Measurements from ENCODE around the gene CRYBA2. TPM values are rescaled to one million over a fixed set of nuclear protein-coding genes. Genes with fewer than 3 reads are reported as not detected.

CRYBA2 gene
- total RNA-seq, 1 donor from 2014 or later: not detected

GRCh38 chr2:218959761-218960308, 33.4 kb downstream of the CRYBA2 start:
- Mint-ChIP-seq H3K27me3 (ENCODE audit: insufficient read depth, low read depth) (peaks cover 53% of the 10 kb centered on the region), H3K9me3 (no peaks in the 10 kb centered on the region), H3K27ac (no peak overlapping the region), H3K4me3 (no peak overlapping the region), H3K4me1 (peaks cover 44% of the 10 kb centered on the region), H3K36me3 (peaks cover 2% of the 10 kb centered on the region)
- Histone ChIP-seq H3K79me2 (ENCODE audit: low read depth) (no peaks in the 10 kb centered on the region), H3K4me3 (peak overlapping the region; percentile 64), H3K36me3 (no peaks in the 10 kb centered on the region), H4K20me1 (ENCODE audit: low read depth) (peaks cover 26% of the 10 kb centered on the region), H3K27me3 (peaks cover 82% of the 10 kb centered on the region), H3K9me3 (ENCODE audit: low read depth) (no peaks in the 10 kb centered on the region), H2AFZ (replicated peaks) (peak overlapping the region; percentile 75), H3K4me2 (peak overlapping the region; percentile 92), H3K27ac (no peak overlapping the region), H3K9ac (no peak overlapping the region), H3K4me1 (peaks cover 27% of the 10 kb centered on the region), H3F3A (ENCODE audit: low read depth) (peaks cover 15% of the 10 kb centered on the region)
- DNase-seq (ENCODE audit: low spot score): no peak
- TF ChIP-seq CTCF (IDR thresholded peaks at IDR 0.05): no peak
- TF ChIP-seq EZH2phosphoT487 (IDR thresholded peaks at IDR 0.05): peak; percentile 89
- TF ChIP-seq EZH2 (IDR thresholded peaks at IDR 0.05): peak; percentile 94

GRCh38 chr2:218959141-218959731, 34.0 kb downstream of the CRYBA2 start, which contains the start of gene CDK5R2:
Gene CDK5R2 (plus strand): TSS chr2:218959666. CDS start chr2:218959821, 155 bp downstream.
- no peak within 1 kb of the TSS for H3K27ac Mint-ChIP-seq
- TF ChIP-seq EZH2phosphoT487 (IDR thresholded peaks at IDR 0.05) (no peak), EZH2 (IDR thresholded peaks at IDR 0.05) (no peak), CTCF (IDR thresholded peaks at IDR 0.05) (no peak)

GRCh38 chr2:218958276-218958675, 34.9 kb downstream of the CRYBA2 start:
- peaks cover 94% of the 10 kb centered on the region for H3K27me3 ChIP-seq
- H3K79me2 ChIP-seq (ENCODE audit: low read depth): no peaks in the 10 kb centered on the region
- Mint-ChIP-seq H3K9me3 (no peaks in the 10 kb centered on the region), H3K27me3 (ENCODE audit: insufficient read depth, low read depth) (peaks cover 49% of the 10 kb centered on the region), H3K4me3 (peak overlapping the region; percentile 88), H3K36me3 (peaks cover 2% of the 10 kb centered on the region), H3K27ac (no peak overlapping the region), H3K4me1 (peaks cover 29% of the 10 kb centered on the region)
- no peak overlapping the region for H3K9ac ChIP-seq
- H3K27ac ChIP-seq: no peak overlapping the region
- H4K20me1 ChIP-seq (ENCODE audit: low read depth): peaks cover 26% of the 10 kb centered on the region
- H3K4me2 ChIP-seq: peak overlapping the region; percentile 92
- no peak for DNase-seq (ENCODE audit: low spot score)
- H2AFZ ChIP-seq (replicated peaks): no peak overlapping the region
- H3F3A ChIP-seq (ENCODE audit: low read depth): peaks cover 2% of the 10 kb centered on the region
- H3K36me3 ChIP-seq: no peaks in the 10 kb centered on the region
- H3K4me3 ChIP-seq: peak overlapping the region; percentile 64
- H3K9me3 ChIP-seq (ENCODE audit: low read depth): no peaks in the 10 kb centered on the region
- H3K4me1 ChIP-seq: peaks cover 13% of the 10 kb centered on the region
- no peak for TF ChIP-seq CTCF (IDR thresholded peaks at IDR 0.05)
- TF ChIP-seq EZH2phosphoT487 (IDR thresholded peaks at IDR 0.05): no peak
- no peak for TF ChIP-seq EZH2 (IDR thresholded peaks at IDR 0.05)

More at GRCh38 chr2:218959141-218959731, 34.0 kb downstream of the CRYBA2 start, which contains the start of gene CDK5R2:
- Histone ChIP-seq H3K4me1 (peaks cover 22% of the 10 kb centered on the region), H3K27ac (no peak within 1 kb of the TSS), H2AFZ (replicated peaks) (peak within 1 kb of the TSS; percentile 96), H3K9me3 (ENCODE audit: low read depth) (no peaks in the 10 kb centered on the region), H3K79me2 (ENCODE audit: low read depth) (no peaks in the 10 kb centered on the region), H3K9ac (no peak within 1 kb of the TSS), H3K4me2 (peak within 1 kb of the TSS; percentile 92), H3F3A (ENCODE audit: low read depth) (peaks cover 12% of the 10 kb centered on the region), H4K20me1 (ENCODE audit: low read depth) (peaks cover 26% of the 10 kb centered on the region), H3K4me3 (peak within 1 kb of the TSS; percentile 64), H3K36me3 (no peaks in the 10 kb centered on the region), H3K27me3 (peaks cover 84% of the 10 kb centered on the region)
- Mint-ChIP-seq H3K36me3 (peaks cover 2% of the 10 kb centered on the region), H3K4me3 (peak within 1 kb of the TSS; percentile 88), H3K4me1 (peaks cover 38% of the 10 kb centered on the region), H3K27me3 (ENCODE audit: insufficient read depth, low read depth) (peaks cover 52% of the 10 kb centered on the region), H3K9me3 (no peaks in the 10 kb centered on the region)
- DNase-seq (ENCODE audit: low spot score): peak; percentile 97

Data from neural progenitor cell (in vitro differentiated cells).